ENCODE measurements around the gene HCFC1.

- TF ChIP-seq CTCF (IDR thresholded peaks at IDR 0.05; ENCODE audit: insufficient read depth, low read depth, low read length) (peak; percentile 67), EZH2 (IDR thresholded peaks at IDR 0.05; ENCODE audit: insufficient read depth, low read length) (no peak)
These were observed 42.2 kb upstream of the HCFC1 start for GRCh38 chrX:154013614-154014360.
